Measurements from ENCODE around the gene NR1H3.
"Not testable (repeated sequence)": the region's sequence is repeated elsewhere in the genome, so short reads cannot be mapped to it uniquely, and the experiment has no call there.

NR1H3 gene

DNA sequence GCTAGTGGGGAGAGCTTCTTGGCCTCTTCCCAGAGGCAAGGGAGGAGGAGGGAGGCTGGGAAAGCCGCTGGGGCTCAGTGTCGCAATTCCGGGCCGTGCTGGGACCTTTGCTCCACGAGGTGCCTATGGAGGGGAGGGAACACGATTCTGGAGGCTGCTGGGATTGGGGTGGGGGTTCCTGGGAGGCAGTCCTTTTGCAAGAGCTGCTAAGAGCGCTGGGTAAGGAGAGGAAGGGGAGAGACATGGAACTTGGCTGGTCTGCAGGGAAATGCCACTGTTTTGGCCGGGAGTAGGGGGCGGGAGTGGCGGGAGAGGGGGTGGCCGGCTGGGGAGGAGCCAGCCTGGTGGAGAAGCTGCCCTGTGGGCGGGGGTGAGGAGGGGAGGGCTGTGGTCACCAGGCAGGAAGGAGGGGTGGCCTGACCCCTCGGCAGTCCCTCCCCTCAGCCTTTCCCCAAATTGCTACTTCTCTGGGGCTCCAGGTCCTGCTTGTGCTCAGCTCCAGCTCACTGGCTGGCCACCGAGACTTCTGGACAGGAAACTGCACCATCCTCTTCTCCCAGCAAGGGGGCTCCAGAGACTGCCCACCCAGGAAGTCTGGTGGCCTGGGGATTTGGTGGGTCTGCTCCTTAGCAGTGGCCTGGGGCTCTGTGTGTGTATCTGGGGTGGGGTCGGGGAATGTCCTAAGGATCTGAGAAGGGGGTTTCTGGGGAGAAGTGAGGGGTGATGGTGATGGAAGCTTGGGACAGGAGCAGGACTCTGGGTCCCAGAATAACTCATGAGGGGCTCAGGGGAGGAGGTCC, at the start of gene NR1H3:
Gene NR1H3 (plus strand): TSS at position 480 of the 800 bp plus-strand sequence. CDS start 1,221 bp downstream, outside the sequence.
- POLR2A ChIA-PET (ENCODE audit: low non-redundant PET): interaction anchor here (0.6 to 0.7 kb wide), 4 partner anchors 9 to 94 kb away, joined by 3 to 4 read pairs (median 3); no protein-coding TSS in a partner anchor
- H3K27ac ChIP-seq: peak within 1 kb of the TSS; percentile 79
- DNase-seq (ENCODE audit: low spot score): peak; percentile 41

DNA sequence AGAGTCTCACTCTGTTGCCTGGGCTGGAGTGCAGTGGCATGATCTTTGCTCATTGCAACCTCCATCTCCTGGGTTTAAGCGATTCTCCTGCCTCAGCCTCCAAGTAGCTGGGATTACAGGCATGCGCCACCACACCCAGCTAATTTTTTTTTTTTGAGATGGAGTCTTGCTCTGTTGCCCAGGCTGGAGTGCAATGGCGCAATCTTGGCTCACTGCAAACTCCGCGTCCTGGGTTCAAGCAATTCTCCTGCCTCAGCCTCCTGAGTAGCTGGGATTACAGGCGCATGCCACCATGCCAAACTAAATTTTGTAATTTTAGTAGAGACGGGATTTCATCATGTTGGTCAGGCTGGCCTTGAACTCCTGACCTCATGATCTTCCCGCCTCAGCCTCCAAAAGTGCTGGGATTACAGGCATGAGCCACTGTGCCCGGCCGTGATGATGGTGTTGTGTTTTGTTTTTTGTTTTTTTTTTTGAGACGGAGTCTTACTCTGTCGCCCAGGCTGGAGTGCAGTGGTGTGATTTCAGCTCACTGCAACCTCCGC, 49.7 kb upstream of the NR1H3 start:
- H3K27ac ChIP-seq; CTCF ChIA-PET; DNase-seq (ENCODE audit: low spot score); POLR2A ChIA-PET (ENCODE audit: low non-redundant PET): not testable (repeated sequence)

More for the DNA sequence above, at the start of gene NR1H3:
- 0 out of 2 replicates have a peak, but pooled peaks have one; percentile 9 for TF ChIP-seq CTCF (conservative IDR thresholded peaks at IDR 0.05; ENCODE audit: low read depth)
- CTCF ChIA-PET: interaction anchor here (0.6 to 1.4 kb wide), 4 partner anchors 9 to 203 kb away, joined by 3 to 9 read pairs (median 4); partner anchors contain the start of gene ACP2

DNA sequence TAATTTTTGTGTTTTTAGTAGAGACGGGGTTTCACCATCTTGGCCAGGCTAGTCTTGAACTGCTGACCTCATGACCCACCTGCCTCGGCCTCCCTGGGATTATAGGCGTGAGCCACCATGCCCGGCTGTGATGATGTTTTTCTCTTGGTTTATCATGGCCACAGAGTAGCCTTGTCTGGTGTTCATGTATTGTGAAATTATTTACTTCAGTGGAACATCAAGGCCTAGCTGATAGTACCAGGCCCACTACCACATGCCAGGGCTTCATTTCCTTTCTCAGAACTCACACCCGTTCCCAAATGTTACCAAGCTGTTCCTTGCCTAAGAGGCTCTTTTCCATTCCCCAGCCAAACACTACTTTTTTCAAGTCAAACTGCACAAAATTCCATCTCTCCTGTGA, 49.2 kb upstream of the NR1H3 start:
- no peak overlapping the region for H3K27ac ChIP-seq
- ChIA-PET CTCF (no interaction called here), POLR2A (ENCODE audit: low non-redundant PET) (no interaction called here)
- DNase-seq (ENCODE audit: low spot score): no peak
- TF ChIP-seq CTCF (conservative IDR thresholded peaks at IDR 0.05; ENCODE audit: low read depth): no peak

GRCh38 chr11:47212938-47213337, 44.9 kb upstream of the NR1H3 start:
- TF ChIP-seq CTCF (conservative IDR thresholded peaks at IDR 0.05; ENCODE audit: low read depth): no peak
- ChIA-PET CTCF (no interaction called here), POLR2A (ENCODE audit: low non-redundant PET) (no interaction called here)
- peak overlapping the region; percentile 99 for H3K27ac ChIP-seq
- DNase-seq (ENCODE audit: low spot score): no peak

GRCh38 chr11:47213950-47214565, 43.7 kb upstream of the NR1H3 start:
- POLR2A ChIA-PET (ENCODE audit: low non-redundant PET): interaction anchor here (0.6 to 3.2 kb wide), 8 partner anchors 10 to 505 kb away, joined by 3 to 70 read pairs (median 6); partner anchors contain the start of gene PACSIN3
- CTCF ChIA-PET: interaction anchor here (0.6 to 1.7 kb wide), 2 partner anchors 34 to 37 kb away, joined by 3 to 6 read pairs; partner anchors contain the start of gene ARFGAP2
- TF ChIP-seq CTCF (conservative IDR thresholded peaks at IDR 0.05; ENCODE audit: low read depth): no peak
- H3K27ac ChIP-seq: peak overlapping the region; percentile 99
- peak; percentile 93 for DNase-seq (ENCODE audit: low spot score)

GRCh38 chr11:47215366-47215910, 42.4 kb upstream of the NR1H3 start:
- no peak for DNase-seq (ENCODE audit: low spot score)
- ChIA-PET CTCF (interaction anchor here (1.7 to 2.6 kb wide), 2 partner anchors 30 to 36 kb away, joined by 6 to 11 read pairs; no protein-coding TSS in a partner anchor), POLR2A (ENCODE audit: low non-redundant PET) (interaction anchor here (1.3 to 3.2 kb wide), 4 partner anchors 21 to 37 kb away, joined by 3 to 70 read pairs (median 10); partner anchors contain the start of gene PACSIN3)
- no peak for TF ChIP-seq CTCF (conservative IDR thresholded peaks at IDR 0.05; ENCODE audit: low read depth)
- peak overlapping the region; percentile 99 for H3K27ac ChIP-seq
